ENCODE results near the gene ZNF585A.
"Not testable (repeated sequence)": the region's sequence is repeated elsewhere in the genome, so short reads cannot be mapped to it uniquely, and the experiment has no call there.

ZNF585A gene

GRCh38 chr19:37128821-37129177 is 43.7 kb downstream of the ZNF585A start:
- TF ChIP-seq CTCF (IDR thresholded peaks at IDR 0.05; ENCODE audit: low read depth, low read length, missing control alignments): no peak
- no peak overlapping the region for H3K4me3 ChIP-seq (ENCODE audit: low read depth, low read length)
- DNase-seq (ENCODE audit: low read depth): no peak
- in situ Hi-C loops (cut with HindIII; ENCODE audit: low sequenced_read_pairs): no loop called here

GRCh38 chr19:37127999-37128820 is 44.3 kb downstream of the ZNF585A start:
- no peak for DNase-seq (ENCODE audit: low read depth)
- in situ Hi-C loops (cut with HindIII; ENCODE audit: low sequenced_read_pairs): no loop called here
- no peak overlapping the region for H3K4me3 ChIP-seq (ENCODE audit: low read depth, low read length)
- no peak for TF ChIP-seq CTCF (IDR thresholded peaks at IDR 0.05; ENCODE audit: low read depth, low read length, missing control alignments)

GRCh38 chr19:37122093-37122492 is 50.4 kb downstream of the ZNF585A start:
- H3K4me3 ChIP-seq (ENCODE audit: low read depth, low read length); in situ Hi-C loops (cut with HindIII; ENCODE audit: low sequenced_read_pairs); DNase-seq (ENCODE audit: low read depth): not testable (repeated sequence)

- no peak overlapping the region for H3K4me3 ChIP-seq (ENCODE audit: low read depth, low read length)
- TF ChIP-seq CTCF (IDR thresholded peaks at IDR 0.05; ENCODE audit: low read depth, low read length, missing control alignments): no peak
These were observed 58.5 kb downstream of the ZNF585A start for GRCh38 chr19:37114001-37114400.

GRCh38 chr19:37111753-37112152 is 60.7 kb downstream of the ZNF585A start:
- DNase-seq (ENCODE audit: low read depth); in situ Hi-C loops (cut with HindIII; ENCODE audit: low sequenced_read_pairs); H3K4me3 ChIP-seq (ENCODE audit: low read depth, low read length): not testable (repeated sequence)

More at GRCh38 chr19:37114001-37114400, 58.5 kb downstream of the ZNF585A start:
- in situ Hi-C loops (cut with HindIII; ENCODE audit: low sequenced_read_pairs): no loop called here
- DNase-seq (ENCODE audit: low read depth): no peak

- DNase-seq (ENCODE audit: low read depth): not testable (repeated sequence)
These were observed 68.4 kb downstream of the ZNF585A start for GRCh38 chr19:37104135-37104534.

GRCh38 chr19:37098570-37098969 is 73.9 kb downstream of the ZNF585A start:
- in situ Hi-C loops (cut with HindIII; ENCODE audit: low sequenced_read_pairs): no loop called here

More at GRCh38 chr19:37104135-37104534, 68.4 kb downstream of the ZNF585A start:
- in situ Hi-C loops (cut with HindIII; ENCODE audit: low sequenced_read_pairs); H3K4me3 ChIP-seq (ENCODE audit: low read depth, low read length): not testable (repeated sequence)

More at GRCh38 chr19:37098570-37098969, 73.9 kb downstream of the ZNF585A start:
- H3K4me3 ChIP-seq (ENCODE audit: low read depth, low read length): no peak overlapping the region
- no peak for DNase-seq (ENCODE audit: low read depth)
- no peak for TF ChIP-seq CTCF (IDR thresholded peaks at IDR 0.05; ENCODE audit: low read depth, low read length, missing control alignments)
